ENCODE data around the gene RPS2.

RPS2 gene

DNA sequence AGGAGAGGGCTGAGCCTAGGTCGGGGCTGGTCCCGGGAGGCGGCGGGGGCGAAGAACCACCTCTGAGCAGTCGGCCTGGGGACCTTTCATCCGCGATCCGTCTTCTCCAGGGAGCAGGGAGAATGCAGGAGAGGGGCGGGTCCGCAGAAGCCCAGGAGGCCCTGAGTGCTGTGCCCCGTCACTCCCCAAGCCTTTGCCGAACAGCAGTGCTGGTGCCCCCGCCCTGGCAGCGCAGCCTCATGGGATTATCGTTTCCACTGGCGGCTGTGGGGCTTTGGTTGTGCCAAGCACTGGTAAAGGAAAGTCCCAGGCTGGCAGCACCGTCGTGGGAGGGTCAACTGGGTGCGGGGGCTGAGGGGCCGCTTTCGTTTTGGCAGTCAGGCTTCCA, 7.9 kb upstream of the RPS2 start:
- peaks cover 20% of the 10 kb centered on the region for H3K4me1 Mint-ChIP-seq
- DNase-seq = peak; percentile 55
- H3K27ac Mint-ChIP-seq = no peak overlapping the region
- H3K4me3 Mint-ChIP-seq = peak overlapping the region; percentile 95
- TF ChIP-seq, protein P1, sequence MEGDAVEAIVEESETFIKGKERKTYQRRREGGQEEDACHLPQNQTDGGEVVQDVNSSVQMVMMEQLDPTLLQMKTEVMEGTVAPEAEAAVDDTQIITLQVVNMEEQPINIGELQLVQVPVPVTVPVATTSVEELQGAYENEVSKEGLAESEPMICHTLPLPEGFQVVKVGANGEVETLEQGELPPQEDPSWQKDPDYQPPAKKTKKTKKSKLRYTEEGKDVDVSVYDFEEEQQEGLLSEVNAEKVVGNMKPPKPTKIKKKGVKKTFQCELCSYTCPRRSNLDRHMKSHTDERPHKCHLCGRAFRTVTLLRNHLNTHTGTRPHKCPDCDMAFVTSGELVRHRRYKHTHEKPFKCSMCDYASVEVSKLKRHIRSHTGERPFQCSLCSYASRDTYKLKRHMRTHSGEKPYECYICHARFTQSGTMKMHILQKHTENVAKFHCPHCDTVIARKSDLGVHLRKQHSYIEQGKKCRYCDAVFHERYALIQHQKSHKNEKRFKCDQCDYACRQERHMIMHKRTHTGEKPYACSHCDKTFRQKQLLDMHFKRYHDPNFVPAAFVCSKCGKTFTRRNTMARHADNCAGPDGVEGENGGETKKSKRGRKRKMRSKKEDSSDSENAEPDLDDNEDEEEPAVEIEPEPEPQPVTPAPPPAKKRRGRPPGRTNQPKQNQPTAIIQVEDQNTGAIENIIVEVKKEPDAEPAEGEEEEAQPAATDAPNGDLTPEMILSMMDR (IDR thresholded peaks at IDR 0.05) = no peak
- H3K36me3 Mint-ChIP-seq (ENCODE audit: low read depth) = peaks cover 2% of the 10 kb centered on the region
- peaks cover 7% of the 10 kb centered on the region for H3K27me3 Mint-ChIP-seq (ENCODE audit: low read depth, poor library complexity)
- H3K9me3 Mint-ChIP-seq = no peaks in the 10 kb centered on the region

DNA sequence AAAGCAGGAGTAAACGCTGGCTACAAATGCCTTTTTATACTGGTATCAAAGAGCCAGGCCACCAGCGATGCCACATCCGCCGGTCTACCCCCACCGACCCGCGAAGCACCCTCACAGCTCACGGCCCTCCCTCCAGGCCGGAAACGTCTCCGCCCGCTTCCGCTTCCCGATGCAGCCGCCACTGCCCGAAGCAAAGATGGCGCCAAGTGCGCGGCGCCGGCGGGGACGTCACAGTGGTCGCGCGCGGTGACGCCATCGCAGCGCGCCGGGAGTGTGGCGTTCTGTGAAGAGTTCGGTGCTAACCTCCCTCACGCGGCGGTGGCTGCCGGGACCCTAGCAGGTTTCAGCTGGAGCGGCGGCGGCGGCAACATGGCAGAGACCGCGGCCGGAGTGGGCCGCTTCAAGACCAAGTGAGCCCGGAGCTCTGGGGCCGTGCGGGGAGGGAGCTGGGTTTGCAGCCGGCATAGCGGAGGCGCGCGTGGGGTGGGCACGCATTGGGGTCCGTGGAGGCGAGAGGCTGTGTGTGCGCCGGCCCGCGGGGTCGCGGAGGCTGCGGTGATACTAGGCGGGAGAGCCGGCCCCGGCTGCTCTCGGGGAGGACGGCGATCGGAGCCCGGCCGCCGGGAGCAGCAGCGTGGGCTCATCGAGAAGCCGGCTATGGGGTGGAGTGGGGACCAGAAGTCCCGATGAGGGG, 7.3 kb upstream of the RPS2 start, which contains the start of gene TBL3:
Gene TBL3 (plus strand): TSS at position 258 of the 694 bp plus-strand sequence. CDS start 112 bp downstream, at position 370.
- Mint-ChIP-seq H3K36me3 (ENCODE audit: low read depth) (no peaks in the 10 kb centered on the region), H3K4me3 (peak within 1 kb of the TSS; percentile 95), H3K9me3 (no peaks in the 10 kb centered on the region), H3K27ac (peak within 1 kb of the TSS; percentile 96), H3K27me3 (ENCODE audit: low read depth, poor library complexity) (peaks cover 8% of the 10 kb centered on the region), H3K4me1 (peaks cover 20% of the 10 kb centered on the region)
- DNase-seq = peak; percentile 94
- TF ChIP-seq, protein P1 (IDR thresholded peaks at IDR 0.05) = no peak

DNA sequence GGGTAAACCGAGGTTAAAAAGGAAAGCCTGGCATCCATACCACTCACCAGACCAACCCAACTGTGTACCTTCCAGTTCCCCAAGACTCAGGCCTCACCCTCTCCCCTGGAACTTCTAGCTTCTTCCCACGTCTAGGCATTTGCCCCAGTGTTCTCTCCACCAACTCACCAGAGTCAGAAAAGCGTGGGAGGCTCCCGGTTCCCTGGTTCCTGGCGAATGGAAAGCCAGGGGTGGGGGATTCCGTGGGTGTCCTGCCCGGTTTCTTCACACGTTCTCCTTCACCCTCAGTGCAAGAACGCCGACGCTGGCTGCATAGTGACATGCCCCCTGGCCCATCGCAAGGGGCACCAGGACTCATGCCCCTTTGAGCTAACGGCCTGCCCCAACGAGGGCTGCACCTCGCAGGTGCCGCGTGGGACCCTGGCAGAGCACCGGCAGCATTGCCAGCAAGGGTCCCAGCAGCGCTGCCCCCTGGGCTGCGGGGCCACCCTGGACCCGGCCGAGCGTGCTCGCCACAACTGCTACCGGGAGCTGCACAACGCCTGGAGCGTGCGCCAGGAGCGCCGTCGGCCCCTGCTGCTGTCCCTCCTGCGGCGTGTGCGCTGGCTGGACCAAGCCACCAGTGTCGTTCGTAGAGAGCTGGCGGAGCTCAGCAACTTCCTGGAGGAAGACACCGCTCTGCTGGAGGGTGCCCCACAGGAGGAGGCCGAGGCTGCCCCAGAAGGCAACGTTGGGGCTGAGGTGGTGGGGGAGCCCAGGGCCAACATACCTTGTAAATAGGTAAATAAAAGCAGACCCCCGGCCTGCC, 3.7 kb upstream of the RPS2 start:
- H3K27me3 Mint-ChIP-seq (ENCODE audit: low read depth, poor library complexity) = peaks cover 8% of the 10 kb centered on the region
- TF ChIP-seq, protein P1 (IDR thresholded peaks at IDR 0.05) = no peak
- H3K9me3 Mint-ChIP-seq = no peaks in the 10 kb centered on the region
- no peak overlapping the region for H3K4me3 Mint-ChIP-seq
- DNase-seq = no peak
- H3K4me1 Mint-ChIP-seq = peaks cover 35% of the 10 kb centered on the region
- H3K36me3 Mint-ChIP-seq (ENCODE audit: low read depth) = peaks cover 9% of the 10 kb centered on the region
- no peak overlapping the region for H3K27ac Mint-ChIP-seq

GRCh38 chr16:1966460-1966859, 1.8 kb upstream of the RPS2 start, which contains the start of gene RNF151:
RNF151 (plus strand) TSS chr16:1966856; CDS start chr16:1966882, 26 bp downstream.
- no peaks in the 10 kb centered on the region for H3K9me3 Mint-ChIP-seq
- DNase-seq = no peak
- H3K4me3 Mint-ChIP-seq = peak within 1 kb of the TSS; percentile 97
- peaks cover 41% of the 10 kb centered on the region for H3K4me1 Mint-ChIP-seq
- TF ChIP-seq, protein P1 (IDR thresholded peaks at IDR 0.05) = no peak
- H3K27ac Mint-ChIP-seq = peak within 1 kb of the TSS; percentile 59
- peaks cover 20% of the 10 kb centered on the region for H3K36me3 Mint-ChIP-seq (ENCODE audit: low read depth)
- peaks cover 5% of the 10 kb centered on the region for H3K27me3 Mint-ChIP-seq (ENCODE audit: low read depth, poor library complexity)

DNA sequence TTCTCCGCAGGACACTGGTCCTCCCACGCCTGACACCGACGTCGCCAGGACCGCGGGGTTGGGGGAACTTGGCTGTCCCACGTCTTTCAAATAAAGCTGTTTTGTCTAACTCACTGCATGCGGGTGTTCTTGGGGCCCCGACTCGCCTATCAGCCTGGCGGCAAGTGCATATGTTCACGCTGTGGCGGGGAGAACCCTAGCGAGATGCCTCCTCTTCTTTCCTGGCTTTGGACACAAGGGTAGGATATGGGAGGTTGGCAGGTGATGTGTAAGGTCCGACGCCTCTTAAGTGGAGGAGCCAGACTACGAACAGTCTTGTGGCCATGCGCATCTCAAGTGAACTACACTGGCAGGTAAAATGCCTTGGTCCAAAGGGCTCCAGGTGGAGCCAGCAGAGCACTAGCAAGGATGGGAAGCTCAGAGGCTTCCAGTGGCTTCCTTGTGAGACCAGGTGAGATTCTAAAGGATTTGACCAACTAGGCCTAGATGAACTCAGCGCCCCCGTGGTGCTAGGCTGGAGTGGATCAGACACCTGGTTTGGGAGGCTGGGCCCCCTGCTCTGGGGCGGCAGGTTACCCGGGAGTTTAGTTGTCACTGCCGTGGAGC, 873 bp upstream of the RPS2 start:
- Mint-ChIP-seq H3K4me1 (peaks cover 43% of the 10 kb centered on the region), H3K9me3 (no peaks in the 10 kb centered on the region), H3K4me3 (peak overlapping the region; percentile 97), H3K36me3 (ENCODE audit: low read depth) (peaks cover 25% of the 10 kb centered on the region), H3K27me3 (ENCODE audit: low read depth, poor library complexity) (peaks cover 5% of the 10 kb centered on the region), H3K27ac (peak overlapping the region; percentile 95)
- TF ChIP-seq, protein P1 (IDR thresholded peaks at IDR 0.05) = no peak
- DNase-seq = no peak

Data from nephron progenitor cell (in vitro differentiated cells).